Measurements from ENCODE around the gene OR2H1. TPM values are rescaled to one million over a fixed set of nuclear protein-coding genes. Genes with fewer than 3 reads are reported as not detected.
A peak's percentile ranks its signal among the peaks of the same experiment; 100 is the strongest.
"Not testable (repeated sequence)": the region's sequence is repeated elsewhere in the genome, so short reads cannot be mapped to it uniquely, and the experiment has no call there.

The OR2H1 gene
- not detected for total RNA-seq

GRCh38 chr6:29456971-29457370 is at the start of gene OR2H1, which contains the start of gene OR11A1:
Gene OR2H1, plus strand, starts transcription at chr6:29457155. Its CDS starts 4,615 bp downstream, at chr6:29461770.
Gene OR11A1, minus strand, starts transcription at chr6:29457071. Its CDS starts 29,430 bp downstream, at chr6:29427641.
- no peaks in the 10 kb centered on the region for H3K9me3 Mint-ChIP-seq
- H3K36me3 Mint-ChIP-seq: no peaks in the 10 kb centered on the region
- H3K4me3 Mint-ChIP-seq: no peak within 1 kb of the TSS
- peaks cover 12 to 26% of the 10 kb centered on the region in 2 donors for H3K27me3 Mint-ChIP-seq
- no peak for ATAC-seq
- DNase-seq (ENCODE audit: low spot score): no peak
- no peak within 1 kb of the TSS for H3K27ac Mint-ChIP-seq
- no peaks in the 10 kb centered on the region for H3K4me1 Mint-ChIP-seq (ENCODE audit: low read depth in 2 of 2)

GRCh38 chr6:29414588-29414987 is 42.4 kb upstream of the OR2H1 start, which contains the start of gene OR12D1:
Gene OR12D1, plus strand, starts transcription at chr6:29414928.
- no peak for ATAC-seq
- H3K4me1 Mint-ChIP-seq (ENCODE audit: low read depth in 2 of 2): no peaks in the 10 kb centered on the region
- peaks cover 41 to 52% of the 10 kb centered on the region in 2 donors for H3K27me3 Mint-ChIP-seq
- DNase-seq (ENCODE audit: low spot score): no peak
- H3K4me3 Mint-ChIP-seq: no peak within 1 kb of the TSS
- peaks cover 13% of the 10 kb centered on the region for H3K9me3 Mint-ChIP-seq
- peaks cover 20% of the 10 kb centered on the region for H3K36me3 Mint-ChIP-seq
- H3K27ac Mint-ChIP-seq: no peak within 1 kb of the TSS

GRCh38 chr6:29419516-29419915 is 37.4 kb upstream of the OR2H1 start:
- H3K4me1 Mint-ChIP-seq (ENCODE audit: low read depth in 2 of 2): no peaks in the 10 kb centered on the region
- ATAC-seq: no peak
- H3K9me3 Mint-ChIP-seq: peaks cover 2% of the 10 kb centered on the region
- no peak for DNase-seq (ENCODE audit: low spot score)
- peaks cover 22 to 43% of the 10 kb centered on the region in 2 donors for H3K27me3 Mint-ChIP-seq
- no peak overlapping the region for H3K4me3 Mint-ChIP-seq
- peaks cover 5% of the 10 kb centered on the region for H3K36me3 Mint-ChIP-seq
- H3K27ac Mint-ChIP-seq: no peak overlapping the region

- ATAC-seq (no peak), DNase-seq (ENCODE audit: low spot score) (no peak)
- no peak overlapping the region for H3K4me3 Mint-ChIP-seq
- H3K27me3 Mint-ChIP-seq: peaks cover 19 to 48% of the 10 kb centered on the region in 2 donors
- H3K36me3 Mint-ChIP-seq: peaks cover 5% of the 10 kb centered on the region
- no peaks in the 10 kb centered on the region for H3K4me1 Mint-ChIP-seq (ENCODE audit: low read depth in 2 of 2)
- no peak overlapping the region for H3K27ac Mint-ChIP-seq
- no peaks in the 10 kb centered on the region for H3K9me3 Mint-ChIP-seq
Observed at GRCh38 chr6:29424168-29424567, 32.8 kb upstream of the OR2H1 start.

GRCh38 chr6:29424575-29424974 is 32.4 kb upstream of the OR2H1 start:
- H3K4me1 Mint-ChIP-seq (ENCODE audit: low read depth in 2 of 2): no peaks in the 10 kb centered on the region
- no peak overlapping the region for H3K27ac Mint-ChIP-seq
- no peak overlapping the region for H3K4me3 Mint-ChIP-seq
- peaks cover 23 to 53% of the 10 kb centered on the region in 2 donors for H3K27me3 Mint-ChIP-seq
- DNase-seq (ENCODE audit: low spot score): no peak
- peak in 1 of 2 donors; percentile 38 for ATAC-seq
- no peaks in the 10 kb centered on the region for H3K9me3 Mint-ChIP-seq
- H3K36me3 Mint-ChIP-seq: peaks cover 5% of the 10 kb centered on the region

GRCh38 chr6:29425075-29425474 is 31.9 kb upstream of the OR2H1 start:
- H3K27ac Mint-ChIP-seq: no peak overlapping the region
- ATAC-seq (no peak), DNase-seq (ENCODE audit: low spot score) (no peak)
- peaks cover 5% of the 10 kb centered on the region for H3K36me3 Mint-ChIP-seq
- H3K4me3 Mint-ChIP-seq: no peak overlapping the region
- no peaks in the 10 kb centered on the region for H3K9me3 Mint-ChIP-seq
- no peaks in the 10 kb centered on the region for H3K4me1 Mint-ChIP-seq (ENCODE audit: low read depth in 2 of 2)
- peaks cover 24 to 53% of the 10 kb centered on the region in 2 donors for H3K27me3 Mint-ChIP-seq

GRCh38 chr6:29426654-29427053 is 30.3 kb upstream of the OR2H1 start:
- H3K4me3 Mint-ChIP-seq: no peak overlapping the region
- peaks cover 29 to 49% of the 10 kb centered on the region in 2 donors for H3K27me3 Mint-ChIP-seq
- H3K4me1 Mint-ChIP-seq (ENCODE audit: low read depth in 2 of 2): no peaks in the 10 kb centered on the region
- H3K9me3 Mint-ChIP-seq: no peaks in the 10 kb centered on the region
- no peaks in the 10 kb centered on the region for H3K36me3 Mint-ChIP-seq
- no peak overlapping the region for H3K27ac Mint-ChIP-seq
- ATAC-seq (no peak), DNase-seq (ENCODE audit: low spot score) (no peak)

GRCh38 chr6:29436730-29437129 is 20.2 kb upstream of the OR2H1 start:
- H3K27ac Mint-ChIP-seq, ATAC-seq: not testable (repeated sequence)

GRCh38 chr6:29439006-29439405 is 17.9 kb upstream of the OR2H1 start, which contains the start of gene OR10C1:
Gene OR10C1, plus strand, starts transcription at chr6:29439306. Its CDS starts 710 bp downstream, at chr6:29440016.
- ATAC-seq (no peak), DNase-seq (ENCODE audit: low spot score) (no peak)
- H3K36me3 Mint-ChIP-seq: no peaks in the 10 kb centered on the region
- H3K4me1 Mint-ChIP-seq (ENCODE audit: low read depth in 2 of 2): no peaks in the 10 kb centered on the region
- no peak within 1 kb of the TSS for H3K27ac Mint-ChIP-seq
- peaks cover 20 to 35% of the 10 kb centered on the region in 2 donors for H3K27me3 Mint-ChIP-seq
- H3K9me3 Mint-ChIP-seq: peaks cover under 1% of the 10 kb centered on the region
- no peak within 1 kb of the TSS for H3K4me3 Mint-ChIP-seq

More at GRCh38 chr6:29436730-29437129, 20.2 kb upstream of the OR2H1 start:
- H3K4me3 Mint-ChIP-seq; DNase-seq (ENCODE audit: low spot score); H3K36me3 Mint-ChIP-seq; H3K9me3 Mint-ChIP-seq; H3K4me1 Mint-ChIP-seq (ENCODE audit: low read depth in 2 of 2): not testable (repeated sequence)
- H3K27me3 Mint-ChIP-seq: peaks cover 28 to 39% of the 10 kb centered on the region in 2 donors

- DNase-seq (ENCODE audit: low spot score) (no peak), ATAC-seq (peak in 1 of 2 donors; percentile 31)
- no peaks in the 10 kb centered on the region for H3K36me3 Mint-ChIP-seq
- H3K4me3 Mint-ChIP-seq: no peak overlapping the region
- no peak overlapping the region for H3K27ac Mint-ChIP-seq
- peaks cover 7% of the 10 kb centered on the region for H3K9me3 Mint-ChIP-seq
- peaks cover 36 to 58% of the 10 kb centered on the region in 2 donors for H3K27me3 Mint-ChIP-seq
- no peaks in the 10 kb centered on the region for H3K4me1 Mint-ChIP-seq (ENCODE audit: low read depth in 2 of 2)
Observed at GRCh38 chr6:29442719-29443118, 14.2 kb upstream of the OR2H1 start.

GRCh38 chr6:29444031-29444430 is 12.9 kb upstream of the OR2H1 start:
- H3K4me1 Mint-ChIP-seq (ENCODE audit: low read depth in 2 of 2); DNase-seq (ENCODE audit: low spot score); H3K27ac Mint-ChIP-seq; H3K36me3 Mint-ChIP-seq; ATAC-seq; H3K4me3 Mint-ChIP-seq: not testable (repeated sequence)
- Mint-ChIP-seq H3K27me3 (peaks cover 41 to 61% of the 10 kb centered on the region in 2 donors), H3K9me3 (peaks cover 10% of the 10 kb centered on the region)

- peaks cover 40 to 66% of the 10 kb centered on the region in 2 donors for H3K27me3 Mint-ChIP-seq
- no peaks in the 10 kb centered on the region for H3K4me1 Mint-ChIP-seq (ENCODE audit: low read depth in 2 of 2)
- no peak for ATAC-seq
- peaks cover 6% of the 10 kb centered on the region for H3K36me3 Mint-ChIP-seq
- H3K27ac Mint-ChIP-seq: no peak overlapping the region
- no peak for DNase-seq (ENCODE audit: low spot score)
- H3K9me3 Mint-ChIP-seq: peaks cover 14% of the 10 kb centered on the region
- no peak overlapping the region for H3K4me3 Mint-ChIP-seq
Observed at GRCh38 chr6:29447670-29448069, 9.3 kb upstream of the OR2H1 start.

- Mint-ChIP-seq H3K4me3 (no peak overlapping the region), H3K36me3 (peaks cover 6% of the 10 kb centered on the region)
Observed at GRCh38 chr6:29451471-29452193, 5.3 kb upstream of the OR2H1 start.

GRCh38 chr6:29461021-29461814 is 4.3 kb downstream of the OR2H1 start:
- Mint-ChIP-seq H3K4me3 (no peak overlapping the region), H3K4me1 (ENCODE audit: low read depth in 2 of 2) (no peaks in the 10 kb centered on the region), H3K27ac (no peak overlapping the region), H3K9me3 (no peaks in the 10 kb centered on the region), H3K36me3 (no peaks in the 10 kb centered on the region), H3K27me3 (peaks cover 18 to 23% of the 10 kb centered on the region in 2 donors)
- ATAC-seq (no peak), DNase-seq (ENCODE audit: low spot score) (no peak)

More at GRCh38 chr6:29451471-29452193, 5.3 kb upstream of the OR2H1 start:
- no peak for ATAC-seq
- H3K9me3 Mint-ChIP-seq: peaks cover 8% of the 10 kb centered on the region
- no peak for DNase-seq (ENCODE audit: low spot score)
- no peak overlapping the region for H3K27ac Mint-ChIP-seq
- H3K4me1 Mint-ChIP-seq (ENCODE audit: low read depth in 2 of 2): no peaks in the 10 kb centered on the region
- H3K27me3 Mint-ChIP-seq: peaks cover 29 to 52% of the 10 kb centered on the region in 2 donors

Data from natural killer cell treated with Interleukin-12 subunit alpha and Interleukin-12 subunit beta and Interleukin-15 and Interleukin-18, amount 100 ng/mL, for 72 hours (primary cell).